ENCODE measurements around the gene FBLN7. TPM values are rescaled to one million over a fixed set of nuclear protein-coding genes. Genes with fewer than 3 reads are reported as not detected.

FBLN7 gene
- total and polyA plus RNA-seq, 2 of the 8 experiments (the other 6 are each of a cell fraction or from before 2014, with no cell fraction given): 0.30 to 0.77 TPM

- TF ChIP-seq CHD7 (IDR thresholded peaks at IDR 0.05; ENCODE audit: insufficient replicate concordance, low read length) (no peak), KDM5A (IDR thresholded peaks at IDR 0.05; ENCODE audit: low read length) (no peak), SIRT6 (IDR thresholded peaks at IDR 0.05; ENCODE audit: low read length) (no peak), ATF3 (IDR thresholded peaks at IDR 0.05; ENCODE audit: insufficient read depth, low read depth, low read length) (no peak)
These were observed 79.7 kb downstream of the FBLN7 start (continued) for GRCh38 chr2:112217854-112218253.

Data from H1 (cell line).